DMS53 treated with DMSO at 0.1 percent for 48 hours (cell line): ENCODE data around the gene ARFGEF2.
"Not testable (repeated sequence)": the region's sequence is repeated elsewhere in the genome, so short reads cannot be mapped to it uniquely, and the experiment has no call there.

Experiments
- DNase-seq: peaks from one replicate; lab custom pipeline; 2025; ENCODE audit not compliant: unreplicated experiment; lab: John Stamatoyannopoulos, UW

ARFGEF2 gene

GRCh38 chr20:48926821-48927220, 5.3 kb downstream of the ARFGEF2 start:
- no peak for DNase-seq

GRCh38 chr20:48928832-48929725, 7.6 kb downstream of the ARFGEF2 start:
- DNase-seq, result no peak

- DNase-seq, result no peak
Observed at GRCh38 chr20:48930035-48930434, 8.5 kb downstream of the ARFGEF2 start.

GRCh38 chr20:48930878-48931277, 9.4 kb downstream of the ARFGEF2 start:
- no peak for DNase-seq

GRCh38 chr20:48931527-48932374, 10.2 kb downstream of the ARFGEF2 start:
- DNase-seq, result no peak

- DNase-seq, result no peak
Observed at GRCh38 chr20:48932375-48932941, 10.9 kb downstream of the ARFGEF2 start.

- no peak for DNase-seq
Observed at GRCh38 chr20:48933017-48933766, 11.7 kb downstream of the ARFGEF2 start.

- DNase-seq, result not testable (repeated sequence)
Observed at GRCh38 chr20:48934273-48934877, 12.9 kb downstream of the ARFGEF2 start.

- DNase-seq, result not testable (repeated sequence)
Observed at GRCh38 chr20:48934966-48935365, 13.5 kb downstream of the ARFGEF2 start.

GRCh38 chr20:48936178-48936577, 14.7 kb downstream of the ARFGEF2 start:
- not testable (repeated sequence) for DNase-seq

GRCh38 chr20:48937674-48938073, 16.2 kb downstream of the ARFGEF2 start:
- no peak for DNase-seq

GRCh38 chr20:48938670-48939069, 17.2 kb downstream of the ARFGEF2 start:
- DNase-seq, result no peak

GRCh38 chr20:48940170-48940569, 18.7 kb downstream of the ARFGEF2 start:
- no peak for DNase-seq

GRCh38 chr20:48941467-48941866, 20.0 kb downstream of the ARFGEF2 start:
- DNase-seq, result no peak

- no peak for DNase-seq
Observed at GRCh38 chr20:48942730-48943129, 21.2 kb downstream of the ARFGEF2 start.

GRCh38 chr20:48944663-48945297, 23.3 kb downstream of the ARFGEF2 start:
- DNase-seq, result no peak

- peak; percentile 94 for DNase-seq
Observed at GRCh38 chr20:48945840-48946514, 24.5 kb downstream of the ARFGEF2 start.

- DNase-seq, result no peak
Observed at GRCh38 chr20:48948612-48949011, 27.1 kb downstream of the ARFGEF2 start.
